HG03439 (cell line): Measurements from ENCODE around the gene PRUNE2.

Experiments
- ATAC-seq: cut with Tn5 transposase; IDR thresholded peaks from one replicate; pipeline ENCODE4 v1.9.1; 2021; ENCODE audit warnings: mild to moderate bottlenecking, moderate library complexity; ENCODE audit not compliant: unreplicated experiment

PRUNE2 gene

GRCh38 chr9:76662476-76663281, 243.2 kb downstream of the PRUNE2 start:
- no peak for ATAC-seq

DNA sequence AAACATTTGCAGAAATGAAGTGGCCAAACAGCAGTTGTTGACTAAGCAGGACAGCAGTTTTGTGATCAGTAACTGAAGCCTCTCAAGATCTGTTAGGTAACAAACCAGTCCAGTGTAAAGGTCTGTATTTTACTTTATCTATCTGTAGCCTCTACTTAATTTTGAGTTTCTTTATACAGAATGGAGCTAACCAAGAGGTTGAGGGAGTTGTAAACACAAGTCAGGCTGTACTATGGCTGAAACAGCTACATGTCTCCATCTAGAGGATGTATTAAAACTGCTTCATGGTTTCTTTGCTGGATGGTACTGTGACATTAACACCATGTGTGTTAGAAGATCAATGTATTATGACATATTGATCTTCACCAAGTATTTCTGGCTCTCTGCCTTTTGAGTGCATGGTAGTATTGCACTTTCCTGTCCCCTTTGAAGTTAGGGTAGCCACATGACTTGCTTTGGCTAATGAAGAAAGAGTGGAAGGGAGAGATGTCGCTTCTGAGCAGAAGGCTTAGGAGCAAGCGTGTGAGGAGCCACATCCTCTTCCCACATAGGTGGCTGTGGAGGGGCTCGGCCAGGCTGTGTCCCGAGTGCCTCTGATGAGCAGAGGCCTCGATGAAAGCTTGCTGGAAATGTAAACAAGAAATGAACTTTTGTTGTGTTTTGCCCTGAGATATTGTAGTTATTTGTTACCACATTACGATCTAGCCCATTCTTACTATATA, 247.2 kb downstream of the PRUNE2 start:
- no peak for ATAC-seq

- ATAC-seq = no peak
Measured at GRCh38 chr9:76657265-76657664, 248.6 kb downstream of the PRUNE2 start.

DNA sequence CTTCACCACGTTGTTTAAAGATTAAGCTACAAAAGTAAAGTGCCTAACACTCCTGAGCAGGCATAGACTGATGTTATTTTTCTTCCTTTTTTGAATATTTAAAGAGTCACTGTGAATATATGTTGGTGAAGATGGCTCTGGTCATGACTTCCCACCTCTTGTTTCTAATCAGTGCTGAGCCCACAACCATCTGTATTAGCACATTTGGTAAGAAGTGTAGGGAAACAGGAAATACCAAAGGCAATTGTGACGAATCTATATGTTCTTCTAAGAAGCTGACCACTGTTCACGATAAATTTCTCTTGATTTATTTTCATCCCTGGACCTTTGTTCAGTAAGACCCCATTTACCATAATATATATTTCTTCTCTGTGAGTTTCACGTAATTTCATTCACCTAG, 249.9 kb downstream of the PRUNE2 start:
- ATAC-seq = no peak

GRCh38 chr9:76655121-76655541, 250.8 kb downstream of the PRUNE2 start:
- no peak for ATAC-seq

- no peak for ATAC-seq
Measured at GRCh38 chr9:76654575-76654974, 251.3 kb downstream of the PRUNE2 start.

GRCh38 chr9:76654051-76654461, 251.9 kb downstream of the PRUNE2 start:
- ATAC-seq = no peak

DNA sequence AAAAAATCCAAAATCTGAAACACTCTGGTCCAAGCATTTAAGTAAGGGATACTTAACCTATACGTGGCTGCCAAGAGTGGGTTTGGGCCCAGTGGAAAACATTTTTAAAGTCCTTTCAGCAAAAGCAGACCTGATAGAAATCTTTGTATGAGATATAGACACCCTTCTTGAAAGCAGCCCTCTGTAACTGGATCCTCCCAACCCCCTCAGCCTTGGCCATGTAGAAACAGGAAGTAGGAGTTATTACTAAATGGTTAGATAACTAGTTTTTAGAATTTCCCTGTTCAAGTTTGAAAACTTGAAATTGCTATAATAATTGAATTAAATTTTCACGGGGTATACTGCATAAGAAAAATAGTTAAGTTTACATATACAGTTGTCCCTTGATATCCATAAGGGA, 253.0 kb downstream of the PRUNE2 start:
- ATAC-seq = no peak

- no peak for ATAC-seq
Measured at GRCh38 chr9:76651119-76651705, 254.7 kb downstream of the PRUNE2 start.

- ATAC-seq = no peak
Measured at GRCh38 chr9:76650692-76651091, 255.2 kb downstream of the PRUNE2 start.

DNA sequence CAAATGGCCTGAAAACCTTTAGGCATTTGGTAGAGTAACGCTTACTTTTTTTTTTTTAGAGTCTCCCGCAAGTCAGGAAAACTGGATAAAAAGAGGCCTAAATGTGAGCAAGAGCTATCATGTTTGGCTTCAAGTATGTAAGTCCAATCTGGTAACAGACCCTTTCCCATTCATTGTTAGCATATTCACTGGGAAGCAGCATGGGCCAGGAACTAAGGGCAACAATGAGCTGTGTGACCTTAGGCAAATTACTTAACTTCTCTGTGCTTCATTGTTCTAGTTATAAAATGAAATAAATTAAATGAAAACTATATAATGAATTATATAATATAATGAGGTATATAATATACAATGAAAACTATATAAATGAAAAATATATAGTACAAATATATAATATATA, 256.0 kb downstream of the PRUNE2 start:
- ATAC-seq = no peak

GRCh38 chr9:76646249-76646648, 259.7 kb downstream of the PRUNE2 start:
- ATAC-seq = no peak

DNA sequence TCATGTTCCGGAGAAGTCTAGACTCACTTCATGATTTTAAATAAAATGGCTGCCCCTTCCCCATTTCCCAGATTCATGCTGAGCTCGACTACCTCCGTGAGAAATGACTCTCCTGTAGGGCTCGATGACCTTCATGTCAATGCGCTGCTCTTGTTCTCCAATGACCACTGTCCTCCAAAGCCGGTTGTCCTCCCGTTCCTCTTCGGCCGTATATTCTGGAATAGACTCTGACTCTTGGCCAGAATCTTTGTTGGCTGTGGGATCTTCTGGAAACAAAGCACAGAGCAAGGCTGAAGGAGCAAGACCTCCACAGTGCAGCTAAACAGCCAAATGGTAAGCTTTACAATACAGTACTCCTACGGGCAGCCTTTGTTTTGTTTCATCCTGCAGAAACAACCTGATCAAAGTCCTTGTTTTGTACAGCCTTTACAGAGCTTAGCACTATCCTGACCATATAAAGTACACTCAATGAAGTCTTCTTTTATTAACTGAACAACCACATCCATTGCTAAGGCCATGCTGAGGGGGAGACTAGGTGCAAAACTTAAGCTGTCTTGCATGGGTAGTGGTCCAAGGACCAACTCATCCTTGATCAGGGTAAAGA, 261.2 kb downstream of the PRUNE2 start:
- no peak for ATAC-seq

DNA sequence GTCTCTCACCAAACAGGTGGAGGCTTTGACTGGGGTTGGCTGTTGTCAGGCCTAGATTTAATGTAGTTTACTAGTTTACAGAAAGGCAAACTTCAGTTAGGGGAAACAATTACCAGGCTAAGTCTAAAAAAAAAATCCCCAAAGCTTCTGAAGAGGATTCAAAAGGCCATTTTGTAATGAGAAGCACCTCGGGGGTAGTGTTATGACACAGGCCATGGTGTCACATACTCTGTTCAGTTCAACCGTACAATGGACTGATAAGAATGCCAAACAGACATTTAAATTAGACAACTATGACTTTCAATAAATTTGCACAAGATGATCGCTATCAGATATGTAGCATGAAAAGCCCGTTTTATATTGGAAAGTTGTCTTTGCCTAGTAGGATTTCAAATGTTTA, 261.7 kb downstream of the PRUNE2 start:
- ATAC-seq = no peak

DNA sequence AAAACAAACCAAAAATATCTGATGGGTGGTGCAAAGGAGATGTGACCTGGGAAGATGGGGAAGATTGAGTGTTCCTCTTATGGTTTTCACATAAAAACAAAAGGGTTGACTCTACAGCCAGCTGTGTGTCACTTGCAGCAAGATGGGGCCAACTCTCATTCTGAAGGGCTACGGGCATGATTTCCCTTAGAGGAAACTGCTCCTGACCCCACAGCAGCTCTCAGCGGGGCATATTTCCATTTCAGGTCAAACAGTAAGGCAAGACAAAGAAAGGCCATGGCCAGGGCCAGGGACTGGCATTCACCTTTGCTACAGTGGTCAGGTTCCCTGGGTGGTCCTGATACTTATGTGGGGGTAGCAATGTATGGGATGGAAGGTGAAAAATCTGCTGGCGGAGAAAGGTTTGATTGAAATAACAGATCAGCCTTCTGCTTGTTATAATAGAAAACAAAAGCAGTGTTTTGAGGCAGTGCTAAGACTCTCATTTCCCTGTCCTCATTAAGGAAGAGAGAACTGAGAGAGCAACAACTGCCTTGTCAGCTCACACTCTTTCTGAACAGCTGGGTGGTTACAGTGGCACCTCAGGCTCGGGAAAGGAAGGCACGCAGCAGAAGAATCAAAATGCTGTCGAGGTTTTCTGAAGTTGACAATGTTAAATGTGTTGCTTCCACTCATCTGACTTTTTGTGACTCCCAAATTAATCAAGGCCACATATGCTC, 262.4 kb downstream of the PRUNE2 start:
- ATAC-seq = peak; percentile 94

DNA sequence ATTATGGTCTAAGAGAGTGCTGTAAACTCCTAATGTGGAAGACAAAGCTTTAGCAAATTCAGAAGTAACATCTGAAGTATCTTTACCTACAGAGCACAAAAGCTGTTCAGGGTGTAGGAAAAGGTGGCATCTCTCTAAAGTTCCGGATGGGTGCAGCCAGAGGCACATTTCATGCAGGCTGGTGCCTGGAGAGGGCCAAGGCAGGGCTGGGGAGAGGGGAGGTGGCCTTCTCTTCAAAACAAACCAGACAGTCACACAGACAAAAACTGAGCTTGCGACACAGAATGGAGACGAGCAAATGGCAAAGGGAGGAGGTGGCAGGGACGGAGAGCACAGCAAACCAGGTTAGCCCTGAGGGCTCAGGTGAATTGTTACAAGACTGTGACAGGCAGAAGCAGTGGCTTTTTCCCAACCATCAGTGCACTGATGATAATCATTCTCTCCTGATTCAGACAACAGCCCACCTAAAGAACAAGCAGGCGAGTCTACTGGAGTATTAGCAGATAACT, 263.2 kb downstream of the PRUNE2 start:
- ATAC-seq = no peak

GRCh38 chr9:76642074-76642473, 263.8 kb downstream of the PRUNE2 start:
- no peak for ATAC-seq

GRCh38 chr9:76638001-76638400, 267.9 kb downstream of the PRUNE2 start:
- ATAC-seq = no peak

DNA sequence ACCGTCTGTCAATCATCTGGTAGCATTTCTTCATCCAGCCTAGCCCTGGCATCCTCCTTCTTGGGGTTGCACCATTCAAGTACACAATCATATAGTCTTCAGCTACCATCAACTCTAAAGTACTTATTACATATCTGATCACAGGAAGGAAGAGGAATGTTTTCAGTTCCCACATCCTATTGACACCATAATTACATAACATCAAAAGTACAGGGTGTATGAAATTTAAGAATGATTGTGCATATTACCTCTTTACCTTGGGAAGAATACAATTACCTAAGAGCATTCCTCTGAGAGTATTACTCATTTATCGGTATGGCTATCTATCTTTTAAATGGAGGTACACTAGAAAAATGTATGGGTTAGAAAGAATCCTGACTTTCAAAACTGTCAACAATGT, 268.5 kb downstream of the PRUNE2 start:
- ATAC-seq = no peak

GRCh38 chr9:76634356-76635054, 271.4 kb downstream of the PRUNE2 start:
- ATAC-seq = no peak
